Fibroblast of lung (primary cell): Measurements from ENCODE around the gene ATP5MC2.

ENCODE experiments used
- CTCF ChIP-seq, 2 donors: IDR thresholded peaks in 1 of 2; conservative IDR thresholded peaks in 1 of 2; 1 replicate in 1 of 2; 2 replicates in 1 of 2; pipeline ENCODE4 v1.5.1; 2011 to 2012; ENCODE audit warnings: low read length in 2 of 2, control low read depth in 1 of 2, inconsistent platforms in 1 of 2, low read depth in 1 of 2, mild to moderate bottlenecking in 1 of 2
- EZH2 ChIP-seq: IDR thresholded peaks from 2 replicates; pipeline ENCODE4 v1.5.1; 2012; ENCODE audit warnings: low read length, control low read depth, mild to moderate bottlenecking; ENCODE audit errors: missing control alignments

DNA sequence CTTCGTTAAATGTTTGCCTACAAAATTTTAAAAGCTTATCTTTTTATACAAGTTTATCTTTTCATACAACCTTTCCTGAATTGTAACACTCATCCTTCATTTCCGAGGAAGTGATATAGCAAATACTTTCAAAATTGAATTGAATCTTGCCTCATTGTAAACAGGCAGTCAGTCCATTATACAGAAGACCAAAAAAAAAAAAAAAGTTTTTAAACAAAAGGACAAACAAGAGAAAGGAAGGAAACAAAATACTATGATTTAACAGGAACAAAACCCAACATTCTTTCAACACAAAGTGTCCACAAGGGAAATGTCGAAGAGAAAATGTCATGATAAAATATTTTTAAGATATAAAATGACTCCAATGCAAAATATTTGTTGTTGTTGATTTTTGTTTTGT lies 58.2 kb downstream of the ATP5MC2 start:
- TF ChIP-seq CTCF (conservative IDR thresholded peaks at IDR 0.05 in 1 of 2, IDR thresholded peaks at IDR 0.05 in 1 of 2; ENCODE audit: low read depth in 1 of 2, low read length in 2 of 2) (no peak), EZH2 (no peak)
